Esophagus muscularis mucosa (tissue), 3 donors: ENCODE results near the gene IL23A.

Experiments
- POLR2AphosphoS5 ChIP-seq, 2 donors: sonication (generic); formaldehyde crosslinking; IDR thresholded peaks; one replicate each; pipeline ENCODE4 v1.6.1; 2017; ENCODE audit warnings: antibody characterized with exemption in 2 of 2
- TF ChIP-seq, protein P1 (sequence below), 3 experiments: fragments of 200-600 bp in 2 of 3; fragments of 450-650 bp in 1 of 3; sonication (generic) in 2 of 3; IDR thresholded peaks; one replicate each; pipeline ENCODE4 v1.5.1; 2017 to 2019; ENCODE audit warnings: antibody characterized with exemption in 3 of 3, mild to moderate bottlenecking in 2 of 3, moderate library complexity in 1 of 3

DNA sequence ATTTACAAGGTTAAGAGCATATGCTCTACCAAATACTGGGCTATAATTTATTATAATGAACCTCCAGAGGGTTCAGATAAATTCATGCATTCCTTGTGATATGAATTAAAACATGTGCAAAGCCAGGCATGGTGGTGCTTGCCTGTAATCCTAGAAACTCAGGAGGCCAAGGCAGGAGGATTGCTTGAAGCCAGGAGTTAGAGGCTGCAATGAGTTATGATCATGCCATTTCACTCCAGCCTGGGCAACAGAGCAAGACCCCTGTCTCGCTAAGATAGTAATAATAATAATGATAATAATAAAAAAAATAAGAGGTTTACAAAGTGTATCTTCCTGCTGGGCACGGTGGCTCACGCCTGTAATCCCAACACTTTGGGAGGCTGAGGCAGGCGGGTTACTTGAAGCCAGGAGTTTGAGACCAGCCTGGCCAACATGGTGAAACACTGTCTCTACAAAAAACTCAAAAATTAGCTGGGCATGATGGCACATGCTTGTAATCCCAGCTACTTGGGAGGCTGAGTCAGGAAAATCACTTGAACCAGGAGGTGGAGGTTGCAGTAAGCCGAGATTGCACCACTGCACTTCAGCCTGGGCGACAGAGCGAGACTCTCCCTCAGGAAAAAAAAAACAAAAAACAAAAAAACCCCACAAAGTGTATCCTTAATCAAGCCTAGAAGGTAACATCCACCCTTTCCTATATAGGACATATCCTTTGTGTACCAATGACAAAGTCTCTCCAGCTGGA is 31.3 kb upstream of the IL23A start:
- TF ChIP-seq, protein P1, sequence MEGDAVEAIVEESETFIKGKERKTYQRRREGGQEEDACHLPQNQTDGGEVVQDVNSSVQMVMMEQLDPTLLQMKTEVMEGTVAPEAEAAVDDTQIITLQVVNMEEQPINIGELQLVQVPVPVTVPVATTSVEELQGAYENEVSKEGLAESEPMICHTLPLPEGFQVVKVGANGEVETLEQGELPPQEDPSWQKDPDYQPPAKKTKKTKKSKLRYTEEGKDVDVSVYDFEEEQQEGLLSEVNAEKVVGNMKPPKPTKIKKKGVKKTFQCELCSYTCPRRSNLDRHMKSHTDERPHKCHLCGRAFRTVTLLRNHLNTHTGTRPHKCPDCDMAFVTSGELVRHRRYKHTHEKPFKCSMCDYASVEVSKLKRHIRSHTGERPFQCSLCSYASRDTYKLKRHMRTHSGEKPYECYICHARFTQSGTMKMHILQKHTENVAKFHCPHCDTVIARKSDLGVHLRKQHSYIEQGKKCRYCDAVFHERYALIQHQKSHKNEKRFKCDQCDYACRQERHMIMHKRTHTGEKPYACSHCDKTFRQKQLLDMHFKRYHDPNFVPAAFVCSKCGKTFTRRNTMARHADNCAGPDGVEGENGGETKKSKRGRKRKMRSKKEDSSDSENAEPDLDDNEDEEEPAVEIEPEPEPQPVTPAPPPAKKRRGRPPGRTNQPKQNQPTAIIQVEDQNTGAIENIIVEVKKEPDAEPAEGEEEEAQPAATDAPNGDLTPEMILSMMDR (IDR thresholded peaks at IDR 0.05): no peak
- TF ChIP-seq POLR2AphosphoS5 (IDR thresholded peaks at IDR 0.05): no peak
